ENCODE results near the gene SHISAL2A. TPM values are rescaled to one million over a fixed set of nuclear protein-coding genes. Genes with fewer than 3 reads are reported as not detected.

The SHISAL2A gene
- total and polyA plus RNA-seq, 2 donors (not counting 3 experiments of a cell fraction or from before 2014, with no cell fraction given), result not detected

DNA sequence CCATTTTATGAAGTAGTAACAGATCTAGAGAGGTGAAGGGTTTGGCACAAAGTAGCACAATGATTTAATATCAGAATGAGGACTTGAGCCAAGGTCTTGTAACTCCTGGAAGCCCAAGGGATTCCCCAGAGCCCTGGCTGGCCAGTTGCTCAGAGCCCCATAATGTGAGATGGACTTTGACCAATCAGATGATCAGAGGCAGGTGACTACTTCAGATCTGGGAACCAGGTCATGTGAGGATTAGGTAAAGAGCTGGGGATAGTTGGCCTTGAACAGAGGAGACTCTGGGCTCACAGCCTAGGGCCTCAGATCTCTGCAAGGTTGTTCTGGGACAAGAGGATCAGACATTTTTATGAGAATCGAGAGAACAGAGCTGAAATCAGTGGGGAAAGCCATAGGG lies 18.9 kb downstream of the SHISAL2A start:
- Histone ChIP-seq H3K79me2 (ENCODE audit: control insufficient read depth, insufficient read depth, low read length) (no peaks in the 10 kb centered on the region), H3K27ac (ENCODE audit: insufficient read depth, low read depth, low read length) (no peak overlapping the region), H3K27me3 (ENCODE audit: control insufficient read depth in 2 of 2, insufficient read depth in 2 of 2, low read length in 2 of 2) (peaks cover 0 to 1% of the 10 kb centered on the region in 2 experiments), H3K36me3 (ENCODE audit: control insufficient read depth in 2 of 2, extremely low read depth in 1 of 2, insufficient read depth in 2 of 2, low read length in 2 of 2) (no peaks in the 10 kb centered on the region), H3K9me1 (replicated peaks; ENCODE audit: control insufficient read depth, extremely low read depth, insufficient read depth, low read length) (no peaks in the 10 kb centered on the region), H3K4me2 (ENCODE audit: insufficient read depth, low read length) (no peak overlapping the region), H2AFZ (ENCODE audit: low read depth, low read length) (no peak overlapping the region), H3K9me3 (replicated peaks; ENCODE audit: control insufficient read depth, insufficient read depth, low read length) (no peaks in the 10 kb centered on the region), H3K9ac (replicated peaks; ENCODE audit: extremely low read depth, insufficient read depth, low read length) (no peak overlapping the region), H3K4me1 (ENCODE audit: control insufficient read depth, extremely low read depth, insufficient read depth, low read length) (no peaks in the 10 kb centered on the region), H3K4me3 (replicated peaks in 1 of 3; ENCODE audit: insufficient read depth in 1 of 3, low read depth in 1 of 3, low read length in 3 of 3) (no peak overlapping the region), H4K20me1 (replicated peaks; ENCODE audit: control insufficient read depth, extremely low read depth, insufficient read depth, low read length) (no peaks in the 10 kb centered on the region)
- intact Hi-C loops (cut with micrococcal nuclease), result no loop called here
- CTCF ChIA-PET, result interaction anchor here (1.3 to 1.7 kb wide), 2 partner anchors 10 to 14 kb away, joined by 3 to 4 read pairs; no protein-coding TSS in a partner anchor
- DNase-seq (ENCODE audit: low read depth, low spot score), result no peak
- FAIRE-seq, result no peak
- TF ChIP-seq FOS (IDR thresholded peaks at IDR 0.05; ENCODE audit: borderline replicate concordance, insufficient read depth, low read length) (no peak), POLR2A (IDR thresholded peaks at IDR 0.05; ENCODE audit: low read depth, low read length) (no peak), MYC (IDR thresholded peaks at IDR 0.05; ENCODE audit: low read depth, low read length) (no peak), GATA2 (IDR thresholded peaks at IDR 0.05; ENCODE audit: insufficient read depth, insufficient read length, low read depth, low read length) (no peak), JUN (IDR thresholded peaks at IDR 0.05; ENCODE audit: borderline replicate concordance, insufficient read depth, insufficient read length, low read depth) (no peak), POLR2AphosphoS5 (IDR thresholded peaks at IDR 0.05; ENCODE audit: insufficient read depth, low read depth, low read length) (no peak), EZH2 (IDR thresholded peaks at IDR 0.05; ENCODE audit: borderline replicate concordance, low read depth, low read length, severe bottlenecking) (no peak)
- POLR2A ChIA-PET, result interaction anchor here (0.6 kb wide), 1 partner anchor 115 kb away, joined by 3 read pairs; no protein-coding TSS in a partner anchor
- BruUV-seq (replicated peaks), result no TSS peak
- dilution Hi-C loops (cut with MboI; ENCODE audit: extremely low pct_ligation_motif_present, low sequenced_read_pairs), result no loop called here

GRCh38 chr1:52653207-52653849 lies 20.4 kb downstream of the SHISAL2A start:
- TF ChIP-seq POLR2A (IDR thresholded peaks at IDR 0.05; ENCODE audit: low read depth, low read length) (no peak), JUN (IDR thresholded peaks at IDR 0.05; ENCODE audit: borderline replicate concordance, insufficient read depth, insufficient read length, low read depth) (no peak), GATA2 (IDR thresholded peaks at IDR 0.05; ENCODE audit: insufficient read depth, insufficient read length, low read depth, low read length) (no peak), FOS (IDR thresholded peaks at IDR 0.05; ENCODE audit: borderline replicate concordance, insufficient read depth, low read length) (no peak), EZH2 (IDR thresholded peaks at IDR 0.05; ENCODE audit: borderline replicate concordance, low read depth, low read length, severe bottlenecking) (no peak), MYC (IDR thresholded peaks at IDR 0.05; ENCODE audit: low read depth, low read length) (no peak), POLR2AphosphoS5 (IDR thresholded peaks at IDR 0.05; ENCODE audit: insufficient read depth, low read depth, low read length) (no peak)
- TF ChIP-seq, protein P1, sequence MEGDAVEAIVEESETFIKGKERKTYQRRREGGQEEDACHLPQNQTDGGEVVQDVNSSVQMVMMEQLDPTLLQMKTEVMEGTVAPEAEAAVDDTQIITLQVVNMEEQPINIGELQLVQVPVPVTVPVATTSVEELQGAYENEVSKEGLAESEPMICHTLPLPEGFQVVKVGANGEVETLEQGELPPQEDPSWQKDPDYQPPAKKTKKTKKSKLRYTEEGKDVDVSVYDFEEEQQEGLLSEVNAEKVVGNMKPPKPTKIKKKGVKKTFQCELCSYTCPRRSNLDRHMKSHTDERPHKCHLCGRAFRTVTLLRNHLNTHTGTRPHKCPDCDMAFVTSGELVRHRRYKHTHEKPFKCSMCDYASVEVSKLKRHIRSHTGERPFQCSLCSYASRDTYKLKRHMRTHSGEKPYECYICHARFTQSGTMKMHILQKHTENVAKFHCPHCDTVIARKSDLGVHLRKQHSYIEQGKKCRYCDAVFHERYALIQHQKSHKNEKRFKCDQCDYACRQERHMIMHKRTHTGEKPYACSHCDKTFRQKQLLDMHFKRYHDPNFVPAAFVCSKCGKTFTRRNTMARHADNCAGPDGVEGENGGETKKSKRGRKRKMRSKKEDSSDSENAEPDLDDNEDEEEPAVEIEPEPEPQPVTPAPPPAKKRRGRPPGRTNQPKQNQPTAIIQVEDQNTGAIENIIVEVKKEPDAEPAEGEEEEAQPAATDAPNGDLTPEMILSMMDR (IDR thresholded peaks at IDR 0.05; ENCODE audit: extremely low read depth in 1 of 2, insufficient read depth in 1 of 2, low read depth in 1 of 2, low read length in 2 of 2), result no peak
- TF ChIP-seq, protein P2, sequence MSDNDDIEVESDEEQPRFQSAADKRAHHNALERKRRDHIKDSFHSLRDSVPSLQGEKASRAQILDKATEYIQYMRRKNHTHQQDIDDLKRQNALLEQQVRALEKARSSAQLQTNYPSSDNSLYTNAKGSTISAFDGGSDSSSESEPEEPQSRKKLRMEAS (IDR thresholded peaks at IDR 0.05; ENCODE audit: insufficient read depth, insufficient read length), result no peak
- Histone ChIP-seq H3K27me3 (ENCODE audit: control insufficient read depth in 2 of 2, insufficient read depth in 2 of 2, low read length in 2 of 2) (peaks cover 0 to 1% of the 10 kb centered on the region in 2 experiments), H3K9me3 (replicated peaks; ENCODE audit: control insufficient read depth, insufficient read depth, low read length) (no peaks in the 10 kb centered on the region), H3K9ac (replicated peaks; ENCODE audit: extremely low read depth, insufficient read depth, low read length) (no peak overlapping the region), H3K79me2 (ENCODE audit: control insufficient read depth, insufficient read depth, low read length) (no peaks in the 10 kb centered on the region), H3K4me3 (replicated peaks in 1 of 3; ENCODE audit: insufficient read depth in 1 of 3, low read depth in 1 of 3, low read length in 3 of 3) (no peak overlapping the region), H3K27ac (ENCODE audit: insufficient read depth, low read depth, low read length) (no peak overlapping the region), H3K36me3 (ENCODE audit: control insufficient read depth in 2 of 2, extremely low read depth in 1 of 2, insufficient read depth in 2 of 2, low read length in 2 of 2) (no peaks in the 10 kb centered on the region), H3K4me2 (ENCODE audit: insufficient read depth, low read length) (no peak overlapping the region), H3K4me1 (ENCODE audit: control insufficient read depth, extremely low read depth, insufficient read depth, low read length) (no peaks in the 10 kb centered on the region), H4K20me1 (replicated peaks; ENCODE audit: control insufficient read depth, extremely low read depth, insufficient read depth, low read length) (no peaks in the 10 kb centered on the region), H2AFZ (ENCODE audit: low read depth, low read length) (no peak overlapping the region), H3K9me1 (replicated peaks; ENCODE audit: control insufficient read depth, extremely low read depth, insufficient read depth, low read length) (no peaks in the 10 kb centered on the region)
- POLR2A ChIA-PET, result no interaction called here
- BruUV-seq (replicated peaks), result no TSS peak
- DNase-seq (ENCODE audit: low read depth, low spot score) (no peak), FAIRE-seq (no peak)
- intact Hi-C loops (cut with micrococcal nuclease), result no loop called here
- dilution Hi-C loops (cut with MboI; ENCODE audit: extremely low pct_ligation_motif_present, low sequenced_read_pairs), result no loop called here
- CTCF ChIA-PET, result interaction anchor here (1.7 kb wide), 1 partner anchor 11 kb away, joined by 4 read pairs; no protein-coding TSS in a partner anchor

Data from endothelial cell of umbilical vein (primary cell).